Esophagus muscularis mucosa (tissue), 4 donors: ENCODE results near the gene AATF. TPM values are rescaled to one million over a fixed set of nuclear protein-coding genes. Genes with fewer than 3 reads are reported as not detected.

Source experiments
- DNase-seq: peaks from one replicate; pipeline ENCODE4 v3.0.0-alpha.2; 2017; ENCODE audit errors: extremely low spot score
- H3K27ac ChIP-seq, 4 donors: fragments of 200-600 bp; sonication (generic); replicated peaks in 1 of 4; 1 replicate in 3 of 4; 2 replicates in 1 of 4; pipeline ENCODE4 v1.5.1; 2016 to 2019; ENCODE audit warnings: mild to moderate bottlenecking in 1 of 4
- H3K27me3 ChIP-seq, 4 donors: fragments of 200-600 bp; sonication (generic); one replicate each; pipeline versions ENCODE4 v1.5.1 to v1.6.0; 2016 to 2019
- H3K36me3 ChIP-seq, 4 donors: fragments of 200-600 bp; sonication (generic); one replicate each; pipeline ENCODE4 v1.5.1; 2016 to 2019
- H3K4me1 ChIP-seq, 4 donors: fragments of 200-600 bp; sonication (generic); one replicate each; pipeline ENCODE4 v1.5.1; 2016 to 2019
- H3K4me3 ChIP-seq, 4 donors: fragments of 200-600 bp; sonication (generic); 1 replicate in 2 of 4; 2 replicates in 2 of 4; pipeline ENCODE4 v1.5.1; 2016 to 2019; ENCODE audit warnings: mild to moderate bottlenecking in 4 of 4, moderate library complexity in 1 of 4
- H3K9me3 ChIP-seq, 4 donors: fragments of 200-600 bp; sonication (generic); 1 replicate in 3 of 4; 2 replicates in 1 of 4; pipeline ENCODE4 v1.5.1; 2016 to 2019
- EP300 ChIP-seq: sonication (generic); formaldehyde crosslinking; IDR thresholded peaks from one replicate; pipeline ENCODE4 v1.6.1; 2017; ENCODE audit warnings: antibody characterized with exemption
- POLR2A ChIP-seq: fragments of 450-650 bp; IDR thresholded peaks from one replicate; pipeline ENCODE4 v1.6.1; 2017; ENCODE audit warnings: antibody characterized with exemption, moderate library complexity, mild to moderate bottlenecking, low read depth
- POLR2AphosphoS5 ChIP-seq, 2 donors: sonication (generic); formaldehyde crosslinking; IDR thresholded peaks; one replicate each; pipeline ENCODE4 v1.6.1; 2017; ENCODE audit warnings: antibody characterized with exemption in 2 of 2
- WGBS: methylation state at CpG from one replicate; pipeline ENCODE4 v1.1.5; 2018; 5-methylcytosine and 5-hydroxymethylcytosine counted together
- intact Hi-C: fragments of 100-400 bp; cut with DNase I; formaldehyde crosslinking; loops from one replicate; pipeline ENCODE4 v1.15.1; 2023
- total RNA-seq, 4 donors: library from RNA; depleted of rRNA; stranded (reverse); fragments of >200 nt; gene quantifications; one replicate each; pipeline versions ENCODE4 v1.1.0 to v1.2.1, GENCODE V29; 2016
- TF ChIP-seq, protein P1 (sequence below), 3 experiments: fragments of 200-600 bp in 2 of 3; fragments of 450-650 bp in 1 of 3; sonication (generic) in 2 of 3; IDR thresholded peaks; one replicate each; pipeline ENCODE4 v1.5.1; 2017 to 2019; ENCODE audit warnings: antibody characterized with exemption in 3 of 3, mild to moderate bottlenecking in 2 of 3, moderate library complexity in 1 of 3

The AATF gene
- total RNA-seq, 4 donors from 2014 or later, result 37.8 to 55.7 (median 45.3) TPM

DNA sequence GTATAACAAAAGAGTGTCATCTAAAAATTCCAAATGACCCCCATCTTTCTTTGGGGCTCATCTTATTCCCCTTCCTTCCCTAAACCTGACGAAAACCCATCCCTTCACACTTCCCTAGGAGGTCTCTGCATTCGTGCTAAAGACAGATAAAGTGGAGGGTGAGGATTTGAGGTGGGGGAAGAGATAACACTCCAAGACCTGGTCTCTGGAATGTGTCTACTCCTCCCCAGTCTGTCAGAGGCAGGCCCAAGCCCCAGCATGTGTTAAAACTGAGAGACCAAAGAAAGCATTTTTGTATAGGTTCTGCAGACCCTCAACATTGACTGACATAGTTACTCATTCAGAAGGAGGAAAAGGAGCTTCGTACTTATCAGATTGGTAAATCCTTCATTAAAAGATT lies 22.5 kb upstream of the AATF start:
- TF ChIP-seq POLR2A (no peak), EP300 (no peak)
- TF ChIP-seq, protein P1, sequence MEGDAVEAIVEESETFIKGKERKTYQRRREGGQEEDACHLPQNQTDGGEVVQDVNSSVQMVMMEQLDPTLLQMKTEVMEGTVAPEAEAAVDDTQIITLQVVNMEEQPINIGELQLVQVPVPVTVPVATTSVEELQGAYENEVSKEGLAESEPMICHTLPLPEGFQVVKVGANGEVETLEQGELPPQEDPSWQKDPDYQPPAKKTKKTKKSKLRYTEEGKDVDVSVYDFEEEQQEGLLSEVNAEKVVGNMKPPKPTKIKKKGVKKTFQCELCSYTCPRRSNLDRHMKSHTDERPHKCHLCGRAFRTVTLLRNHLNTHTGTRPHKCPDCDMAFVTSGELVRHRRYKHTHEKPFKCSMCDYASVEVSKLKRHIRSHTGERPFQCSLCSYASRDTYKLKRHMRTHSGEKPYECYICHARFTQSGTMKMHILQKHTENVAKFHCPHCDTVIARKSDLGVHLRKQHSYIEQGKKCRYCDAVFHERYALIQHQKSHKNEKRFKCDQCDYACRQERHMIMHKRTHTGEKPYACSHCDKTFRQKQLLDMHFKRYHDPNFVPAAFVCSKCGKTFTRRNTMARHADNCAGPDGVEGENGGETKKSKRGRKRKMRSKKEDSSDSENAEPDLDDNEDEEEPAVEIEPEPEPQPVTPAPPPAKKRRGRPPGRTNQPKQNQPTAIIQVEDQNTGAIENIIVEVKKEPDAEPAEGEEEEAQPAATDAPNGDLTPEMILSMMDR (IDR thresholded peaks at IDR 0.05), result no peak
- Histone ChIP-seq H3K27me3 (peaks cover 0 to 97% (median 45%) of the 10 kb centered on the region in 4 donors), H3K9me3 (no peaks in the 10 kb centered on the region), H3K36me3 (no peaks in the 10 kb centered on the region), H3K4me1 (peaks cover 0 to 9% (median under 1%) of the 10 kb centered on the region in 4 donors), H3K27ac (no peak overlapping the region), H3K4me3 (no peak overlapping the region)
- intact Hi-C loops, result no loop called here
- DNase-seq, result no peak
- 81% methylated on average over 3 of the region's 3 CpGs for WGBS

DNA sequence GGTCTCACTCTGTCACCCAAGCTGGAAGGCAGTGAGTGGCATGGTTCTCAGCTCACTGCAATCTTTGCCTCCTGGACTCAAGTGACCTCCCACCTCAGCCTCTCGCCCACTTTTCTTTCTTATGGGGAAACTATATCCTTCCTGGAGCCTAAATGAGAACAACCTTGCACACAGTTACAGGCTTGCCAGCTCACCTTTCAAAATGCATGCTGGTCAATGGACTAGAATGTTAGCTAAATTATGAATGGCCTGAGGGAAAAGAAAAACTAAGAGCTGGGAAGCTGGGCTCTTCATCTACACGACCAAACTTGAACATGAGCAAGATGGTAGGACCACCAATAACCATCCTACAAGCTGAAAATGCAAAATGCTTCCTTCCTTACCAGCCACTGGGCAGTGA lies 22.1 kb upstream of the AATF start:
- Histone ChIP-seq H3K9me3 (no peaks in the 10 kb centered on the region), H3K27me3 (peaks cover under 1 to 97% (median 49%) of the 10 kb centered on the region in 4 donors), H3K4me3 (no peak overlapping the region), H3K36me3 (no peaks in the 10 kb centered on the region), H3K4me1 (peaks cover 3 to 14% (median 5%) of the 10 kb centered on the region in 4 donors), H3K27ac (no peak overlapping the region)
- WGBS, result 88% methylated on average over 2 of the region's 2 CpGs
- TF ChIP-seq POLR2AphosphoS5 (IDR thresholded peaks at IDR 0.05) (no peak), EP300 (no peak), POLR2A (no peak)
- TF ChIP-seq, protein P1 (IDR thresholded peaks at IDR 0.05), result no peak
- DNase-seq, result no peak
- intact Hi-C loops, result no loop called here

DNA sequence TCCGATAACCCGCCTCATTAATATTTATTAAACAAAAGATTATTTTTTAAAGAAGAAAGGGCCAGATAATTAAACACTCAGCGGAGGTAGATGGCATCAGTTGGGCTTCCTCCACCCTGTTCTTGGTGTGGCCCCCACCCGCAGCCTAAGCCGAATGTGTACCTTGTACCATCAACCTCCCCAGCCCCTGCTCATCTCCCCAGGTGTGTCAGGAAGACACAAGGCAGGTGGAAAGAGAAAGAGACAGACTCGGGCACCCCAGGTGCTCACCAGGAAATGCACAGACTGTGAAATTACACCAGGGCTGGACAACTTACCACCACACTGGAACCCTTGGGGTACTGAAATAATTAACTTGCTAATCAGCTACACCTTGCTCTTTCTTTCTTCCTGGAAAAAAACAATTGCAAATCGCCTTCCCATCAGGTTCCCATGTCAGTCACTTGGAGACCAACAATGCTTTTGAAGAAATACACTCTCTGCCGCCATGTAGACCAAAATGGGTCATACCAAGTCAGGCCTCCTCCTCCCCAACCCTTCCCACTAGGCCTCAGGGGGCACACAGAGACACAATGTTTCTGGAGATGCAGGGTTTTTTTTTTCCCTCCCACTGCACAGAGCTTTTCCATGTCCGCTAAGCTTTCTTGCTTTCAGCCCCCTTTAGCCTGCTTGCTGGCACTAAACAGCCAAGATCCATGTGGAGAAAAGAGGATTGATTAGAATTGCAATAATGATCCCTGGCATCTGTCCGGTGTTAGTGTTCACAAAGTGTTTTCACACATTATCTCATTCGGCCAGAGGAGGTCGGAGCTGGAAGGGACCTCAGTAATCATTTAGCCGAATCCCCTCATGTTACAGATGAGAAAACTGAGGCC lies 20.0 kb upstream of the AATF start:
- Histone ChIP-seq H3K4me3 (peak overlapping the region in 1 of 4 donors; percentile 6), H3K36me3 (no peaks in the 10 kb centered on the region), H3K4me1 (peaks cover 23 to 34% (median 25%) of the 10 kb centered on the region in 4 donors), H3K9me3 (no peaks in the 10 kb centered on the region), H3K27ac (no peak overlapping the region), H3K27me3 (peaks cover 14 to 97% (median 64%) of the 10 kb centered on the region in 4 donors)
- TF ChIP-seq POLR2AphosphoS5 (IDR thresholded peaks at IDR 0.05), result no peak
- TF ChIP-seq, protein P1 (IDR thresholded peaks at IDR 0.05), result no peak
- no peak for TF ChIP-seq POLR2A
- no peak for TF ChIP-seq EP300
- WGBS, result 61% methylated on average over 13 of the region's 13 CpGs
- intact Hi-C loops, result no loop called here
- no peak for DNase-seq

DNA sequence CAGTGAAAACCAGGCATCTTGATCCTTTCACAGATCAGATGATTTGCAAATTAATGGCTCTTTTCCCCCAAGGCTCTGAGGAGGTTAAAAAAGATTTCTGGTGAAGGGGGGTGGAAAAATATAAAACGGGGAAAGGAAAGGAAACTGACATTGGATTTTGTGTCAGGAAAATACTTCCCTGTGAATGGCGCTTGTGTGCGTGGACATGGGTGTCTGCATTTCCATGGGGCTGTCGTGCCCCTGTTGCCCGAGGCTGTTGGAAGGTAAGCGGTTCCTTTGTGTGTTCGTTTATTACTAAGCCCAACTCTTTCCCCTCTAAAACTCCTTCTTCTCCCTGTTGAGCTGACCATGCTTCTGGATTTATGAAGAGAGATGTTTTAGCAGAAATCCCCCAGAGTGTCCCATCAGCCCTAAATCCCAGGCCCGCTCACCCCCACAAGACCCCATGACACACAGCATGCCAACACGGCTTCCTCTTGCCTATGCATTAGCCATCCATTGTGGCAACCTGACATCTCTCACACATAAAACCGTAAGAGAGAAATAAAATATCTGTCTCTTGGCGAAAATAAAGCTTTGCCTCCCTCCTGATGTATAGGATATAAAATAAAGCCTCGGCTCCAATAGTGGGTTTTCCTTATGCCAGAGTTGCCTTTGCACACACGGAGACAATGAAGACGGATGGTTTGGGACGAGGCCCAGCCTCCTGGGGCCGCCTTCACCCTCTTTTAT lies 18.7 kb upstream of the AATF start:
- intact Hi-C loops, result no loop called here
- Histone ChIP-seq H3K36me3 (no peaks in the 10 kb centered on the region), H3K27me3 (peaks cover 20 to 99% (median 77%) of the 10 kb centered on the region in 4 donors), H3K4me3 (no peak overlapping the region), H3K27ac (no peak overlapping the region), H3K9me3 (no peaks in the 10 kb centered on the region), H3K4me1 (peaks cover 36 to 47% (median 38%) of the 10 kb centered on the region in 4 donors)
- TF ChIP-seq EP300 (no peak), POLR2AphosphoS5 (IDR thresholded peaks at IDR 0.05) (no peak), POLR2A (no peak)
- TF ChIP-seq, protein P1 (IDR thresholded peaks at IDR 0.05), result no peak
- DNase-seq, result no peak
- 49% methylated on average over 16 of the region's 16 CpGs for WGBS
